GM21381 (cell line): ENCODE measurements around the gene AGER.
"Not testable (repeated sequence)": the region's sequence is repeated elsewhere in the genome, so short reads cannot be mapped to it uniquely, and the experiment has no call there.

ENCODE experiments used
- ATAC-seq: cut with Tn5 transposase; IDR thresholded peaks from one replicate; pipeline ENCODE4 v1.9.1; 2021; ENCODE audit warnings: mild to moderate bottlenecking, moderate library complexity; ENCODE audit not compliant: unreplicated experiment

The AGER gene

GRCh38 chr6:32151181-32151862, 32.7 kb downstream of the AGER start:
- no peak for ATAC-seq

GRCh38 chr6:32149932-32150870, 33.9 kb downstream of the AGER start:
- ATAC-seq, result no peak

GRCh38 chr6:32149092-32149755, 34.8 kb downstream of the AGER start:
- no peak for ATAC-seq

GRCh38 chr6:32148289-32149091, 35.6 kb downstream of the AGER start:
- ATAC-seq, result no peak

GRCh38 chr6:32147401-32148132, 36.5 kb downstream of the AGER start:
- ATAC-seq, result no peak

GRCh38 chr6:32146687-32147086, 37.4 kb downstream of the AGER start:
- no peak for ATAC-seq

GRCh38 chr6:32146287-32146686, 37.8 kb downstream of the AGER start:
- ATAC-seq, result no peak

- not testable (repeated sequence) for ATAC-seq
Observed at GRCh38 chr6:32144238-32144637, 39.8 kb downstream of the AGER start.

GRCh38 chr6:32140420-32141046, 43.5 kb downstream of the AGER start:
- no peak for ATAC-seq

GRCh38 chr6:32139590-32139989, 44.5 kb downstream of the AGER start:
- ATAC-seq, result no peak

GRCh38 chr6:32137454-32137853, 46.6 kb downstream of the AGER start:
- ATAC-seq, result no peak

GRCh38 chr6:32133786-32134185, 50.3 kb downstream of the AGER start:
- ATAC-seq, result no peak

- ATAC-seq, result no peak
Observed at GRCh38 chr6:32132110-32132509, 51.9 kb downstream of the AGER start.

GRCh38 chr6:32131439-32131948, 52.6 kb downstream of the AGER start:
- no peak for ATAC-seq
